ENCODE results near the gene GIMAP1.
A peak's percentile ranks its signal among the peaks of the same experiment; 100 is the strongest.

Gene GIMAP1

GRCh38 chr7:150753239-150753638 lies 36.8 kb downstream of the GIMAP1 start:
- no peak for DNase-seq

- peak; percentile 62 for DNase-seq
Observed at GRCh38 chr7:150753826-150754603, 37.6 kb downstream of the GIMAP1 start.

GRCh38 chr7:150754951-150755350 lies 38.5 kb downstream of the GIMAP1 start:
- no peak for DNase-seq

- DNase-seq: peak; percentile 88
Observed at GRCh38 chr7:150755473-150756099, 39.2 kb downstream of the GIMAP1 start.

GRCh38 chr7:150756166-150756565 lies 39.8 kb downstream of the GIMAP1 start:
- no peak for DNase-seq

- DNase-seq: peak; percentile 81
Observed at GRCh38 chr7:150756858-150757257, 40.4 kb downstream of the GIMAP1 start.

- no peak for DNase-seq
Observed at GRCh38 chr7:150759479-150759878, 43.1 kb downstream of the GIMAP1 start.

- no peak for DNase-seq
Observed at GRCh38 chr7:150766334-150766709, 49.9 kb downstream of the GIMAP1 start.

- no peak for DNase-seq
Observed at GRCh38 chr7:150769768-150770167, 53.4 kb downstream of the GIMAP1 start.

Data from CD4-positive, alpha-beta T cell treated with Interleukin-17A for 1 hour (primary cell).